LHCN-M2 (cell line): ENCODE data around the gene MPZL1. TPM values are rescaled to one million over a fixed set of nuclear protein-coding genes. Genes with fewer than 3 reads are reported as not detected.
A peak's percentile ranks its signal among the peaks of the same experiment; 100 is the strongest.
"Not testable (repeated sequence)": the region's sequence is repeated elsewhere in the genome, so short reads cannot be mapped to it uniquely, and the experiment has no call there.

Source experiments
- DNase-seq: peaks from one replicate; pipeline ENCODE4 v3.0.0-alpha.2; 2012; ENCODE audit warnings: low read depth
- total RNA-seq: library from RNA; depleted of rRNA; stranded (reverse); fragments of >200 nt; gene quantifications from 2 replicates; pipeline ENCODE4 v1.2.3, GENCODE V29; 2014

Gene MPZL1
- total RNA-seq, 1 experiment from 2014 or later, result 63.3 TPM

- DNase-seq, result not testable (repeated sequence)
Measured at GRCh38 chr1:167806676-167807075, 84.9 kb downstream of the MPZL1 start.

GRCh38 chr1:167808104-167808503 lies 86.3 kb downstream of the MPZL1 start:
- DNase-seq, result peak; percentile 75

- DNase-seq, result peak; percentile 55
Measured at GRCh38 chr1:167808690-167809089, 86.9 kb downstream of the MPZL1 start.

GRCh38 chr1:167812972-167813371 lies 91.2 kb downstream of the MPZL1 start:
- no peak for DNase-seq

- no peak for DNase-seq
Measured at GRCh38 chr1:167815650-167816049, 93.9 kb downstream of the MPZL1 start.

- DNase-seq, result peak; percentile 89
Measured at GRCh38 chr1:167819849-167820683, 98.3 kb downstream of the MPZL1 start.

- DNase-seq, result no peak
Measured at GRCh38 chr1:167820684-167821355, 99.0 kb downstream of the MPZL1 start.

GRCh38 chr1:167821356-167821685 lies 99.5 kb downstream of the MPZL1 start:
- no peak for DNase-seq

- peak; percentile 43 for DNase-seq
Measured at GRCh38 chr1:167821969-167822685, 100.3 kb downstream of the MPZL1 start.

GRCh38 chr1:167824163-167824794 lies 102.5 kb downstream of the MPZL1 start:
- no peak for DNase-seq

GRCh38 chr1:167825419-167826079 lies 103.8 kb downstream of the MPZL1 start:
- DNase-seq, result no peak

- DNase-seq, result no peak
Measured at GRCh38 chr1:167826127-167826526, 104.3 kb downstream of the MPZL1 start.

- no peak for DNase-seq
Measured at GRCh38 chr1:167829868-167830267, 108.1 kb downstream of the MPZL1 start.

GRCh38 chr1:167830668-167831067 lies 108.9 kb downstream of the MPZL1 start:
- not testable (repeated sequence) for DNase-seq

- no peak for DNase-seq
Measured at GRCh38 chr1:167832693-167833092, 110.9 kb downstream of the MPZL1 start.

- DNase-seq, result no peak
Measured at GRCh38 chr1:167833904-167834303, 112.1 kb downstream of the MPZL1 start.

GRCh38 chr1:167836197-167836596 lies 114.4 kb downstream of the MPZL1 start:
- no peak for DNase-seq

GRCh38 chr1:167837326-167837725 lies 115.5 kb downstream of the MPZL1 start:
- DNase-seq, result no peak

GRCh38 chr1:167839009-167839408 lies 117.2 kb downstream of the MPZL1 start:
- no peak for DNase-seq
